ENCODE data around the gene LITAF. TPM values are rescaled to one million over a fixed set of nuclear protein-coding genes. Genes with fewer than 3 reads are reported as not detected.

Gene LITAF
- total and polyA plus RNA-seq, 12 donors, result 17.3 to 83.2 (median 51.3) TPM

- H3K4me1 ChIP-seq (replicated peaks in 1 of 2), result peaks cover 0 to 14% of the 10 kb centered on the region in 2 donors
- peak in 1 of 7 donors; percentile 50 for DNase-seq
- TF ChIP-seq, protein P1, sequence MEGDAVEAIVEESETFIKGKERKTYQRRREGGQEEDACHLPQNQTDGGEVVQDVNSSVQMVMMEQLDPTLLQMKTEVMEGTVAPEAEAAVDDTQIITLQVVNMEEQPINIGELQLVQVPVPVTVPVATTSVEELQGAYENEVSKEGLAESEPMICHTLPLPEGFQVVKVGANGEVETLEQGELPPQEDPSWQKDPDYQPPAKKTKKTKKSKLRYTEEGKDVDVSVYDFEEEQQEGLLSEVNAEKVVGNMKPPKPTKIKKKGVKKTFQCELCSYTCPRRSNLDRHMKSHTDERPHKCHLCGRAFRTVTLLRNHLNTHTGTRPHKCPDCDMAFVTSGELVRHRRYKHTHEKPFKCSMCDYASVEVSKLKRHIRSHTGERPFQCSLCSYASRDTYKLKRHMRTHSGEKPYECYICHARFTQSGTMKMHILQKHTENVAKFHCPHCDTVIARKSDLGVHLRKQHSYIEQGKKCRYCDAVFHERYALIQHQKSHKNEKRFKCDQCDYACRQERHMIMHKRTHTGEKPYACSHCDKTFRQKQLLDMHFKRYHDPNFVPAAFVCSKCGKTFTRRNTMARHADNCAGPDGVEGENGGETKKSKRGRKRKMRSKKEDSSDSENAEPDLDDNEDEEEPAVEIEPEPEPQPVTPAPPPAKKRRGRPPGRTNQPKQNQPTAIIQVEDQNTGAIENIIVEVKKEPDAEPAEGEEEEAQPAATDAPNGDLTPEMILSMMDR (IDR thresholded peaks at IDR 0.05), result no peak
- TF ChIP-seq POLR2A (IDR thresholded peaks at IDR 0.05), result no peak
- H3K27me3 ChIP-seq, result no peaks in the 10 kb centered on the region
- no peaks in the 10 kb centered on the region for H3K36me3 ChIP-seq (replicated peaks in 1 of 2)
- no peak overlapping the region for H3K4me3 ChIP-seq
- H3K9me3 ChIP-seq (replicated peaks in 1 of 3), result no peaks in the 10 kb centered on the region
- peak overlapping the region in 2 of 5 donors; percentile 24 to 38 for H3K27ac ChIP-seq
- 69 to 75% (median 74%) methylated on average over 9 of the region's 9 CpGs for WGBS, 4 donors
- intact Hi-C loops (cut with DNase I), result no loop called here
These were observed 10.1 kb downstream of the LITAF start for GRCh38 chr16:11576427-11577289.

- H3K4me1 ChIP-seq (replicated peaks in 1 of 2), result peaks cover 0 to 13% of the 10 kb centered on the region in 2 donors
- H3K9me3 ChIP-seq (replicated peaks in 1 of 3), result no peaks in the 10 kb centered on the region
- DNase-seq, result no peak
- no peaks in the 10 kb centered on the region for H3K27me3 ChIP-seq
- no peak overlapping the region for H3K4me3 ChIP-seq
- no peaks in the 10 kb centered on the region for H3K36me3 ChIP-seq (replicated peaks in 1 of 2)
- intact Hi-C loops (cut with DNase I), result no loop called here
- no peak overlapping the region for H3K27ac ChIP-seq
- no peak for TF ChIP-seq POLR2A (IDR thresholded peaks at IDR 0.05)
- TF ChIP-seq, protein P1 (IDR thresholded peaks at IDR 0.05), result no peak
- 92 to 96% (median 95%) methylated on average over 7 of the region's 7 CpGs for WGBS, 4 donors
These were observed 11.5 kb downstream of the LITAF start for GRCh38 chr16:11575223-11575589.

- TF ChIP-seq POLR2A (IDR thresholded peaks at IDR 0.05), result no peak
- TF ChIP-seq, protein P1 (IDR thresholded peaks at IDR 0.05), result no peak
- intact Hi-C loops (cut with DNase I), result no loop called here
- no peak overlapping the region for H3K4me3 ChIP-seq
- H3K27ac ChIP-seq, result no peak overlapping the region
- H3K36me3 ChIP-seq (replicated peaks in 1 of 2), result no peaks in the 10 kb centered on the region
- H3K4me1 ChIP-seq (replicated peaks in 1 of 2), result peaks cover 0 to 12% of the 10 kb centered on the region in 2 donors
- no peak for DNase-seq
- no peaks in the 10 kb centered on the region for H3K27me3 ChIP-seq
- WGBS, 4 donors, result 65 to 81% (median 75%) methylated on average over 12 to 17 of the region's 17 CpGs
- no peaks in the 10 kb centered on the region for H3K9me3 ChIP-seq (replicated peaks in 1 of 3)
These were observed 14.3 kb downstream of the LITAF start for GRCh38 chr16:11572301-11572995.

DNA sequence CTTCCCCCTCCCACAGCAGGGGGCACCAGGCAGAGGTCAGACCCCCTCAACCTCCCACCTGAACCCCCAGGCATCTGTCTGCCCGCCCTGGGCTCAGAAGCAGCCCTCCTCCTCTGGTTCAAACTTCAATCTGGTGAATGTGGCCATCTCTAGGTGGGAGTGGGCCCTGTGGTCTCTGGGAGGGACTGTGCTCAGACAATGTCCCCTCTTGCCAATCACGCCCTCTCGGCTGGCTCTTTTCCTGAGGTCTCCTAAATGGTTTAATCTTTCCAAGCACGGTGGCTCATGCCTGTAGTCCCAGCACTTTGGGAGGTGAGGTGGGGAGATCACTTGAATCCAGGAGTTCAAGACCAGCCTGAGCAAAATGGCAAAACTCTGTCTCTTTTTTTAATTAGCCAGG, 15.2 kb downstream of the LITAF start:
- TF ChIP-seq, protein P1 (IDR thresholded peaks at IDR 0.05), result no peak
- no peak for TF ChIP-seq POLR2A (IDR thresholded peaks at IDR 0.05)
- intact Hi-C loops (cut with DNase I), result no loop called here
- WGBS, 4 donors, result 78 to 96% (median 94%) methylated on average over 3 to 4 of the region's 4 CpGs
- Histone ChIP-seq H3K27me3 (no peaks in the 10 kb centered on the region), H3K27ac (no peak overlapping the region), H3K4me1 (replicated peaks in 1 of 2) (peaks cover 0 to 4% of the 10 kb centered on the region in 2 donors), H3K36me3 (replicated peaks in 1 of 2) (no peaks in the 10 kb centered on the region), H3K9me3 (replicated peaks in 1 of 3) (no peaks in the 10 kb centered on the region), H3K4me3 (no peak overlapping the region)
- DNase-seq, result no peak

Measured in adrenal gland (tissue), 12 donors.